OCI-LY7 (cell line): Measurements from ENCODE around the gene OGDH. TPM values are rescaled to one million over a fixed set of nuclear protein-coding genes. Genes with fewer than 3 reads are reported as not detected.

Experiments
- BruUV-seq: library from RNA; stranded (reverse); fragments of 400-500 nt; replicated peaks from 2 replicates; lab custom pipeline; 2021; lab: Mats Ljungman, UMichigan
- CTCF ChIA-PET: fragments of 300-600 bp; sonication (Branson Sonifier 250); formaldehyde crosslinking; loops from one replicate; lab custom pipeline; 2022; ENCODE audit warnings: antibody characterized with exemption; ENCODE audit not compliant: unreplicated experiment; lab: Charles Lee
- POLR2A ChIA-PET: fragments of 300-600 bp; sonication (Branson Sonifier 250); formaldehyde crosslinking; loops from one replicate; lab custom pipeline; 2022; ENCODE audit warnings: antibody characterized with exemption; lab: Charles Lee
- DNase-seq: peaks from one replicate; pipeline ENCODE4 v3.0.0-alpha.2; 2015; ENCODE audit warnings: low spot score
- H2AFZ ChIP-seq: fragments of 200-600 bp; sonication (generic), shearing (Covaris generic); 2 replicates; pipeline ENCODE4 v1.6.1; 2014; ENCODE audit warnings: mild to moderate bottlenecking, antibody characterized with exemption, low read length, moderate library complexity
- H3K27ac ChIP-seq: fragments of 200-600 bp; sonication (generic); 2 replicates; pipeline ENCODE4 v1.5.1; 2014; ENCODE audit warnings: mixed run types, low read depth, mild to moderate bottlenecking, moderate library complexity, low read length, inconsistent platforms; ENCODE audit not compliant: poor library complexity, severe bottlenecking
- H3K36me3 ChIP-seq: fragments of 200-600 bp; sonication (generic); 2 replicates; pipeline ENCODE4 v1.6.1; 2014; ENCODE audit warnings: mild to moderate bottlenecking, antibody characterized with exemption, low read length, moderate library complexity, mixed read lengths; ENCODE audit not compliant: insufficient read depth
- H3K4me1 ChIP-seq: fragments of 200-600 bp; sonication (generic); 2 replicates; pipeline ENCODE4 v1.5.1; 2014; ENCODE audit warnings: mild to moderate bottlenecking, low read length; ENCODE audit not compliant: insufficient read depth, poor library complexity, severe bottlenecking
- H3K4me2 ChIP-seq: fragments of 200-600 bp; sonication (generic); 2 replicates; pipeline ENCODE4 v1.6.1; 2014; ENCODE audit warnings: mild to moderate bottlenecking, low read length
- H3K4me3 ChIP-seq: fragments of 200-600 bp; sonication (generic); 2 replicates; pipeline ENCODE4 v1.5.1; 2014; ENCODE audit warnings: mild to moderate bottlenecking, low read depth, low read length; ENCODE audit not compliant: poor library complexity, severe bottlenecking
- H3K79me2 ChIP-seq: fragments of 200-600 bp; sonication (generic); 2 replicates; pipeline ENCODE4 v1.6.1; 2016; ENCODE audit warnings: low read depth, mild to moderate bottlenecking, low read length, moderate library complexity, mixed read lengths; ENCODE audit not compliant: insufficient read depth
- H3K9me2 ChIP-seq: fragments of 200-600 bp; sonication (generic); 2 replicates; pipeline ENCODE4 v1.6.1; 2016; ENCODE audit warnings: mild to moderate bottlenecking, low read length, mixed read lengths; ENCODE audit not compliant: insufficient read depth
- H3K9me3 ChIP-seq: fragments of 200-600 bp; sonication (generic); 2 replicates; pipeline ENCODE4 v1.6.1; 2014; ENCODE audit warnings: mild to moderate bottlenecking, mixed run types, low read length, mixed read lengths
- H4K20me1 ChIP-seq: fragments of 200-600 bp; sonication (generic); 2 replicates; pipeline ENCODE4 v1.6.1; 2014; ENCODE audit warnings: mild to moderate bottlenecking, antibody characterized with exemption, low read length, moderate library complexity, mixed read lengths; ENCODE audit not compliant: insufficient read depth
- EZH2phosphoT487 ChIP-seq: fragments of 200-600 bp; sonication (generic); IDR thresholded peaks from 2 replicates; pipeline ENCODE4 v1.6.1; 2018; ENCODE audit warnings: low read depth, borderline replicate concordance, mild to moderate bottlenecking, mixed run types, antibody characterized with exemption, low read length, moderate library complexity, mixed read lengths
- intact Hi-C: fragments of 100-400 bp; cut with micrococcal nuclease; formaldehyde crosslinking; loops from one replicate; pipeline ENCODE4 v1.10.0; 2022; ENCODE audit not compliant: unreplicated experiment
- total RNA-seq, 2 experiments: library from RNA; depleted of rRNA in 1 of 2; stranded (reverse); fragments of >200 nt in 1 of 2; shearing (Covaris generic) in 1 of 2; gene quantifications; 2 replicates each; pipeline ENCODE4 v1.2.3, GENCODE V29; 2014 to 2022
- TF ChIP-seq, protein P1 (sequence below): fragments of 200-600 bp; sonication (generic); conservative IDR thresholded peaks from 2 replicates; pipeline ENCODE4 v1.5.1; 2014; ENCODE audit warnings: mild to moderate bottlenecking, antibody characterized with exemption, low read length, moderate library complexity, mixed read lengths

OGDH gene
- total RNA-seq, 2 experiments from 2014 or later: 47.6 to 70.9 TPM

DNA sequence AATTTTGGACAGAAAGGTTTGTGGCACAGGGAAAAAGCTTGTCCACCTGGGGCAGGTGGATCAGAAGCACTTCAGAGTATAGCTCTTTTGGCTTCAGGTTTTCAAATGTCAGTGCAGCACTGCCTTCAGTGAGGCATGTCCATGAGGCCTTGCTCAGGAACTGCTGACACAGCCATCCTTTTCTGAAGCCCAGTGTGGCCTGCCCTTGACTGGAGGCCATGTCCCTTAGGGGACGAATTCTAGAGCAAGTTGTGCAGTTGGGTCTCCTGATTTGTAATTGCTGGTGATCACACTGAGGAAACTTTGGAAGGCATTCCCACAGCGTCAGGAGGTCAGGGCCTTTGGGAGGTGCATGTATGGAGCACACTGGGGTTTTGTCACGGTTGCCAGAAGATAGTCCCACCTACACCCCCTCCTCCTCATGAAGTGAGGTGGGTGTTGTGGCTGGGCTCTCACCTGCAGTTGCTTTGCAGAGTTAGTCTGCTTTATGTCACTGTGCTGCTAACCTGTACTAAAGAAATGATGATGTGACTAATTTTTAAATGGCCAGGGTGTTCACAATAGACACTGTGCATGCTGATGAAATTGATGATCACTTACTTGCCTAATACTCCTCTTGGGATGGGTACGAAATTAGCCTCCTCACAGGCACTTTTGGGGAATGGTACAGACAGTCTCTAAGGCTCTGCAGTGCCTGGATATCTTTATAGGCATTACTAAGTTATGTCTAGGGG lies 41.7 kb downstream of the OGDH start:
- no peaks in the 10 kb centered on the region for H3K9me3 ChIP-seq
- peaks cover 10% of the 10 kb centered on the region for H3K4me1 ChIP-seq
- no peaks in the 10 kb centered on the region for H3K79me2 ChIP-seq
- H3K36me3 ChIP-seq: peaks cover 50% of the 10 kb centered on the region
- no peak for DNase-seq
- ChIA-PET POLR2A (no interaction called here), CTCF (no interaction called here)
- H3K9me2 ChIP-seq: no peaks in the 10 kb centered on the region
- no peak overlapping the region for H3K27ac ChIP-seq
- no peak overlapping the region for H3K4me3 ChIP-seq
- H2AFZ ChIP-seq: no peak overlapping the region
- no TSS peak for BruUV-seq
- intact Hi-C loops: no loop called here
- no peak overlapping the region for H3K4me2 ChIP-seq
- TF ChIP-seq EZH2phosphoT487: no peak
- TF ChIP-seq, protein P1, sequence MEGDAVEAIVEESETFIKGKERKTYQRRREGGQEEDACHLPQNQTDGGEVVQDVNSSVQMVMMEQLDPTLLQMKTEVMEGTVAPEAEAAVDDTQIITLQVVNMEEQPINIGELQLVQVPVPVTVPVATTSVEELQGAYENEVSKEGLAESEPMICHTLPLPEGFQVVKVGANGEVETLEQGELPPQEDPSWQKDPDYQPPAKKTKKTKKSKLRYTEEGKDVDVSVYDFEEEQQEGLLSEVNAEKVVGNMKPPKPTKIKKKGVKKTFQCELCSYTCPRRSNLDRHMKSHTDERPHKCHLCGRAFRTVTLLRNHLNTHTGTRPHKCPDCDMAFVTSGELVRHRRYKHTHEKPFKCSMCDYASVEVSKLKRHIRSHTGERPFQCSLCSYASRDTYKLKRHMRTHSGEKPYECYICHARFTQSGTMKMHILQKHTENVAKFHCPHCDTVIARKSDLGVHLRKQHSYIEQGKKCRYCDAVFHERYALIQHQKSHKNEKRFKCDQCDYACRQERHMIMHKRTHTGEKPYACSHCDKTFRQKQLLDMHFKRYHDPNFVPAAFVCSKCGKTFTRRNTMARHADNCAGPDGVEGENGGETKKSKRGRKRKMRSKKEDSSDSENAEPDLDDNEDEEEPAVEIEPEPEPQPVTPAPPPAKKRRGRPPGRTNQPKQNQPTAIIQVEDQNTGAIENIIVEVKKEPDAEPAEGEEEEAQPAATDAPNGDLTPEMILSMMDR: no peak
- no peaks in the 10 kb centered on the region for H4K20me1 ChIP-seq

- Histone ChIP-seq H3K79me2 (no peaks in the 10 kb centered on the region), H3K9me3 (no peaks in the 10 kb centered on the region), H3K4me2 (no peak overlapping the region), H4K20me1 (no peaks in the 10 kb centered on the region), H3K9me2 (no peaks in the 10 kb centered on the region), H3K4me1 (peaks cover 10% of the 10 kb centered on the region), H3K36me3 (peaks cover 60% of the 10 kb centered on the region), H3K27ac (no peak overlapping the region), H2AFZ (no peak overlapping the region), H3K4me3 (no peak overlapping the region)
- no TSS peak for BruUV-seq
- TF ChIP-seq, protein P1: no peak
- no peak for TF ChIP-seq EZH2phosphoT487
- ChIA-PET POLR2A (no interaction called here), CTCF (no interaction called here)
- no peak for DNase-seq
- intact Hi-C loops: no loop called here
Measured at GRCh38 chr7:44650242-44650641, 43.8 kb downstream of the OGDH start.

GRCh38 chr7:44650772-44651171 lies 44.3 kb downstream of the OGDH start:
- Histone ChIP-seq H3K4me1 (peaks cover 10% of the 10 kb centered on the region), H3K4me2 (no peak overlapping the region), H3K9me3 (no peaks in the 10 kb centered on the region), H3K4me3 (no peak overlapping the region), H4K20me1 (no peaks in the 10 kb centered on the region), H3K9me2 (no peaks in the 10 kb centered on the region), H3K36me3 (peaks cover 61% of the 10 kb centered on the region), H2AFZ (no peak overlapping the region), H3K27ac (no peak overlapping the region), H3K79me2 (no peaks in the 10 kb centered on the region)
- TF ChIP-seq EZH2phosphoT487: no peak
- intact Hi-C loops: no loop called here
- BruUV-seq: no TSS peak
- ChIA-PET CTCF (no interaction called here), POLR2A (no interaction called here)
- DNase-seq: no peak
